Type B pancreatic cell (in vitro differentiated cells): Measurements from ENCODE around the gene ORAI2. TPM values are rescaled to one million over a fixed set of nuclear protein-coding genes. Genes with fewer than 3 reads are reported as not detected.

ENCODE experiments used
- DNase-seq: peaks from one replicate; pipeline ENCODE4 v3.0.0; 2021; ENCODE audit warnings: mixed read lengths; ENCODE audit not compliant: unreplicated experiment; ENCODE audit errors: extremely low spot score
- H3K27ac Mint-ChIP-seq: 2 replicates; pipeline ENCODE4 v1.8.0; 2021; ENCODE audit warnings: mild to moderate bottlenecking, mixed read lengths
- H3K27me3 Mint-ChIP-seq: 2 replicates; pipeline ENCODE4 v1.8.0; 2021; ENCODE audit warnings: mixed read lengths
- H3K36me3 Mint-ChIP-seq: 2 replicates; pipeline ENCODE4 v1.8.0; 2021; ENCODE audit warnings: mixed read lengths
- H3K4me1 Mint-ChIP-seq: one replicate; pipeline ENCODE4 v1.8.0; 2021; ENCODE audit warnings: mixed read lengths; ENCODE audit not compliant: unreplicated experiment
- H3K4me3 Mint-ChIP-seq: 2 replicates; pipeline ENCODE4 v1.8.0; 2021; ENCODE audit warnings: mild to moderate bottlenecking, mixed read lengths
- H3K9me3 Mint-ChIP-seq: 2 replicates; pipeline ENCODE4 v1.8.0; 2021; ENCODE audit warnings: mixed read lengths
- total RNA-seq: library from RNA; stranded (reverse); gene quantifications from 2 replicates; pipeline ENCODE4 v1.2.1, GENCODE V29; 2021; ENCODE audit warnings: low replicate concordance
- TF ChIP-seq, protein P1 (sequence below): fragments of 200-600 bp; sonication (generic); conservative IDR thresholded peaks from 2 replicates; pipeline ENCODE4 v1.5.0; 2021; ENCODE audit warnings: antibody characterized with exemption, mild to moderate bottlenecking

ORAI2 gene
- total RNA-seq, 1 donor from 2014 or later = 34.9 TPM

DNA sequence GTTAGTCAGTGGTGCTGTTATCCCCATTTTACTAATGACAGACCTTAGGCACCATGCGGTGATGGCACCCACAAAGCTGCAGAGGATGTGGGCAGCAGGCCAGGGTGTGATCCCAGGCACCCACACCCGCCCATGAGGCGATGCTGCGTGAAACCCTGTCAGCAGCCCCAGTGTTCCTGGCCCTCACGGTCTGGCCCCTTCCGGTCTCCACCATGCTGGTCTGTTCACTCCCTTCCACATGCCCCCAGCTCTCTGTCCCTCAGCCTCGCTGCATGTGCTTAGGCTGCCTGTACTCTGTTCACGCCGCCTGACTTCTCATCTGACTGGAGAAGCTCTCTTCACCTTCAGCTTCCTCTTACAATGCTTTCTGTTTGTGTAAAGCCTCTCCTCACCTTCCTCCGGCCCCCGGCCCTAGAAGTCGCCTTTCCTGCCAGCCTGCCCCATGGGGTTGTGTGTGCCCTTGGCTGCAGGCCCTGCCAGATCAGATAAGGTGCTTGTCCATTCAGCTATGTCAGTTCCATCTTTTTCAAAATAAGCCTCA is 17.6 kb upstream of the ORAI2 start:
- Mint-ChIP-seq H3K36me3 (peaks cover 19% of the 10 kb centered on the region), H3K9me3 (no peaks in the 10 kb centered on the region), H3K4me3 (no peak overlapping the region), H3K27me3 (no peaks in the 10 kb centered on the region), H3K4me1 (no peaks in the 10 kb centered on the region), H3K27ac (no peak overlapping the region)
- TF ChIP-seq, protein P1, sequence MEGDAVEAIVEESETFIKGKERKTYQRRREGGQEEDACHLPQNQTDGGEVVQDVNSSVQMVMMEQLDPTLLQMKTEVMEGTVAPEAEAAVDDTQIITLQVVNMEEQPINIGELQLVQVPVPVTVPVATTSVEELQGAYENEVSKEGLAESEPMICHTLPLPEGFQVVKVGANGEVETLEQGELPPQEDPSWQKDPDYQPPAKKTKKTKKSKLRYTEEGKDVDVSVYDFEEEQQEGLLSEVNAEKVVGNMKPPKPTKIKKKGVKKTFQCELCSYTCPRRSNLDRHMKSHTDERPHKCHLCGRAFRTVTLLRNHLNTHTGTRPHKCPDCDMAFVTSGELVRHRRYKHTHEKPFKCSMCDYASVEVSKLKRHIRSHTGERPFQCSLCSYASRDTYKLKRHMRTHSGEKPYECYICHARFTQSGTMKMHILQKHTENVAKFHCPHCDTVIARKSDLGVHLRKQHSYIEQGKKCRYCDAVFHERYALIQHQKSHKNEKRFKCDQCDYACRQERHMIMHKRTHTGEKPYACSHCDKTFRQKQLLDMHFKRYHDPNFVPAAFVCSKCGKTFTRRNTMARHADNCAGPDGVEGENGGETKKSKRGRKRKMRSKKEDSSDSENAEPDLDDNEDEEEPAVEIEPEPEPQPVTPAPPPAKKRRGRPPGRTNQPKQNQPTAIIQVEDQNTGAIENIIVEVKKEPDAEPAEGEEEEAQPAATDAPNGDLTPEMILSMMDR = no peak
- DNase-seq = no peak

DNA sequence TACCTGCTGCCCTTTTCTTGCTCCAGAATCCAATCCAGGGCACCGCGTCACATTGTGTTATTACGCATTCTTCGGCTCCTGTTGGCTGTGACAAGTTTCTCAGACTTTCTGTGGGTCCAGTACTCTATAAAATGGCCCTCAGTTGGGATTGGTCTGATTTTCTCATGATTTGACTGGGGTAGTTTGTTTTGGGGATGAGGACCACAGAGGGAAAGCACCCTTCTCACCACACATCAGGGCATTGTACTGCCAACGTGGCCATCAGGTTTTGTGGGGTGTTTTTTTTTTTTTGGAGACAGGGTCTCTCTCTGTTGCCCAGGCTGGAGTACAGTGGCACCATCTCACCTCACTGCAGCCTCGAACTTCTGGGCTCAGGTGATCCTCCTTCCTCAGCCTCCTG is 17.0 kb upstream of the ORAI2 start:
- Mint-ChIP-seq H3K4me3 (no peak overlapping the region), H3K9me3 (no peaks in the 10 kb centered on the region), H3K36me3 (peaks cover 21% of the 10 kb centered on the region), H3K27ac (no peak overlapping the region), H3K27me3 (no peaks in the 10 kb centered on the region), H3K4me1 (no peaks in the 10 kb centered on the region)
- TF ChIP-seq, protein P1 = no peak
- no peak for DNase-seq

DNA sequence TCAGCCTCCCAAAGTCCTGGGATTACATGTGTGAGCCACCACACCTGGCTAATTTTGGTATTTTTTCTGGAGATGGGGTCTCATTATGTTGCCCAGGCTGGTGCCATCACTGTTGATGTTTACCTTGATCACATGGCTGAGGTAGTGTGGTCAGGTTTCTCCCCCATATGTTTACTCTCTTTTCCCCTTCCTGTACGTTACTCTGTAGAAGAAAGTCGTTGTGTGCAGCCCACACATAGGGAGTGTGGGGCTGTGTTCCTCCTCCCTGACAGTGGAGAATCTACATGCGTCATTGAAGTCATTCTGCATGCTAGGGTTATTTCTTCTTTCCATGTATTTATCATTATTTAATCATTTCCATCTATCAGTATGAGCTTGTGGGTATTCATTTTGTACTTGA is 16.3 kb upstream of the ORAI2 start:
- TF ChIP-seq, protein P1 = no peak
- Mint-ChIP-seq H3K36me3 (peaks cover 21% of the 10 kb centered on the region), H3K4me3 (no peak overlapping the region)

DNA sequence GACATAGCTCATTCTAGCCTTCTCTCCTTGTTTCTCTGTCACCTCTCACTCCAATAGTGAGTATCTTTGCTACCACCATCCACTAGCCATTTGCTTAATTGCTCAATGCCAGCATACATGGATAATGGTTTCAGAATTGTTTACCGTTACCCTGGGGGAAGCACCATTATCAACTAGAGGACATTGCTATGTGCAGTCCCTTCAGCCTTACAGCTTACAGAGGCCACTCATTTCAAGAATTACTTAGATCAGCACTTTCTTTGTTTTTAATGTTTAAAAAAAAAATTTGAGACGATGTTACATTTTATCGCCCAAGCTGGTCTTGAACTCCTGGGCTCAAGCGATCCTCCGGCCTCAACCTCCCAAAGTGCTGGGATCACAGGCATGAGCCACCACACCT is 14.8 kb upstream of the ORAI2 start:
- Mint-ChIP-seq H3K4me3 (no peak overlapping the region), H3K36me3 (peaks cover 21% of the 10 kb centered on the region), H3K27ac (no peak overlapping the region), H3K4me1 (no peaks in the 10 kb centered on the region), H3K9me3 (no peaks in the 10 kb centered on the region), H3K27me3 (no peaks in the 10 kb centered on the region)
- TF ChIP-seq, protein P1 = no peak
- DNase-seq = no peak

More for the DNA sequence above, 16.3 kb upstream of the ORAI2 start:
- Mint-ChIP-seq H3K9me3 (no peaks in the 10 kb centered on the region), H3K4me1 (no peaks in the 10 kb centered on the region), H3K27ac (no peak overlapping the region), H3K27me3 (no peaks in the 10 kb centered on the region)
- no peak for DNase-seq

DNA sequence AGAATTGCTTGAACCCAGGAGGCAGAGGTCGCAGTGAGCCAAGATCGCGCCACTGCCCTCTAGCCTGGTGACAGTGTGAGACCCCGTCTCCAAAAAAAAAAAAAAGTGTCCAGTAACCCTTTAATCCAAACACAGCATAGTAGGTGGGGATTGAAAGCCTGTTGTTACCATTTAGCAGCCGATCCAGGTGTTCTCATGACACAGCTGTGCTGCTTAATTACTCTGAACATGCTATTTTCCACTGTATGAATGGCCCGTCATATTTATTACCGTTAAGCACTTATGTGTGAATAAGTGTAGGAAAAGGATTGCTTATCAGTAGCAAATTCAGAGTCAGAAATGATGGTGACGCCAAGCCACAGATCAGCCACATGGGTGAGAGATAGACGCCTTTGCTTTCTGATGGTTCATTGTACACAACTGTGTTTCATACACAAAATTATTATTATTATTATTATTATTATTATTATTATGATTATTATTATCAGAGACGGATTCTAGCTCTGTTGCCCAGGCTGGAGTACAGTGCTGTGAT is 11.6 kb upstream of the ORAI2 start:
- peaks cover 15% of the 10 kb centered on the region for H3K36me3 Mint-ChIP-seq
- no peaks in the 10 kb centered on the region for H3K4me1 Mint-ChIP-seq
- DNase-seq = no peak
- no peak overlapping the region for H3K4me3 Mint-ChIP-seq
- no peaks in the 10 kb centered on the region for H3K9me3 Mint-ChIP-seq
- no peak overlapping the region for H3K27ac Mint-ChIP-seq
- TF ChIP-seq, protein P1 = no peak
- H3K27me3 Mint-ChIP-seq = no peaks in the 10 kb centered on the region
